Stimulated activated CD4-positive, alpha-beta T cell treated with anti-CD3 and anti-CD28 coated beads, Interleukin-2, amount 100 ng/mL, for 48 hours (primary cell): Measurements from ENCODE around the gene NUTM2G.
"Not testable (repeated sequence)": the region's sequence is repeated elsewhere in the genome, so short reads cannot be mapped to it uniquely, and the experiment has no call there.

Source experiments
- DNase-seq, 2 donors: peaks; one replicate each; pipeline ENCODE4 v3.0.0-alpha.2; 2020

NUTM2G gene

DNA sequence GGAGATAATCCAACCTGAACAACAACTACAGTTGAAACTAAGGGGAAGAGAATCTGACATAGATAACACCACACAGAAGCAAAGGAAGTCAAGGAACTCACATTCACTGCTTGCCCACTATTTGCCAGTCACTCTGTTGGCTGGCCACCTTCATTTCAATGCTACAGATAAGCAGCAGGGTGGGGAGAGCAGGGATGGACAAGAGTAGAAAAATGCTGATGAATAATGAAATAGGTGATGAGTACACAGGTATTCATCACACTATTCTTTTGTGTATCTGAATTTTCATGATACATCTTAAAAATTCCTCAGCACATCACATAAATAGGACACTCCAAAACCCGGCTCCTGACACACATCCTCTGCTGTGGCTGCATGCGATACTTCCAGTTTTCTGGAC, 21.9 kb downstream of the NUTM2G start:
- DNase-seq, result not testable (repeated sequence)

GRCh38 chr9:96967591-96967990, 38.9 kb downstream of the NUTM2G start:
- DNase-seq, result not testable (repeated sequence)

DNA sequence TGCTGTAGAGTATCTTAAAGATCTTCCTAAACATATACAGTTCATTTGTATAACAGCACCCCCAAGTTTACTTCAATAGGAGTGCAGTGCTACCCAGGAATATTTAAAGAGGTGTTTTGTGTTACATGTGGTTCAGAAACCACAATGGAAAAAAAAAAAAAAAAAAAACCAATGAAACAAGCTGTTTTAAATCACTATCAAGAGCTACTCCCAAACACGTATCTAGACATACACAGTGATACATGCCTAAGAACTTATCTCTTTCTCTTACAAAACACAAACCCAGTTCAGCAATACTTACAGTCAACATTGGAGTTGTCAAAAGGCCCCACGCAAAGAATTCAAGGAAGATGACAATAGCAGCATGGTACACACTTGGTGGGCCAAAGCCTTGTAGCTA, 43.9 kb downstream of the NUTM2G start:
- DNase-seq, result not testable (repeated sequence)

- DNase-seq, result not testable (repeated sequence)
Observed at GRCh38 chr9:96974037-96974436, 45.4 kb downstream of the NUTM2G start.

DNA sequence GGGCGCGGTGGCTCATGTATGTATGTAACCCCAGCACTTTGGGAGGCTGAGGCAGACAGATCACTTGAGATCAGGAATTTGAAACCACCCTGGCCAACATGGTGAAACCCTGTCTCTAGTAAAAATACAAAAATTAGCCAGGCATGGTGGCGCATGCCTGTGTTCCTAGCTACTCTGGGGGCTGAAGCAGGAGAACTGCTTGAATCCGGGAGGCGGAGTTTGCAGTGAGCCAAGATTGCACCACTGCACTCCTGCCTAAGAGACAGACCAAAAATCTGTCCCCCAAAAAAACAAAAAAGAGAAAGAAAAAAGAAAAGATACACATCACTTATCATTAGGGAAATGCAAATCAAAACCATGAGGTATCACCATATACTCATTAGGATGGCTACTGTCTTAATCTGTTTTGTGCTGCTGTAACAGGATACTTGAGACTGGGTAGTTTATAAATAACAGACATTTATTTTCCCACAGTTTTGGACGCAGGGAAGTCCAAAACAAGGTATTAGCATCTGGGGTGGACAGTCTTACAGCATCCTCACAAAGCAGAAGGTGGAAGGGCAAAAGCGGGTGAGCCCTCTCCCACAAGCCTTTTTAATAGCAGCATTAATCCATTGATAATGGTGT, 55.0 kb downstream of the NUTM2G start:
- not testable (repeated sequence) for DNase-seq

DNA sequence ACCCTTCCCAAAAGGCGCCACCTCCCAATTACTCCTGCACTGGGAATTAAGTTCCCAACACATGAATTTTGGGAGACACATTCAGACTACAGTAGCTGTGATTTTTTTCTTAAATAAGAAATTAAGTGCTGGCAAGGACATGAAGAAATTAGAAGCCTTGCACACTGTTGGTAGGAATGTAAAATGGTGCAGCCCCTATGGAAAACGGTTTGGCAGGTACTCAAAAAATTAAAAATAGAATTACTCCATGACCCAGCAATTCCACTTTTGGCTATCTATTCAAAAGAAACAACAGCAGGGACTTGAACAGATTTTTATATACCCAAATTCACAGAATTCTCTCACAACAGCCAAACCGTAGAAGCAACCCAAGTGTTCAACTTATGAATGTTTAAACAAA, 55.5 kb downstream of the NUTM2G start:
- DNase-seq, result not testable (repeated sequence)

- not testable (repeated sequence) for DNase-seq
Observed at GRCh38 chr9:96984887-96985286, 56.2 kb downstream of the NUTM2G start.
